Globus pallidus (tissue), 1 donor: ENCODE measurements around the gene PRODH.
"Not testable (repeated sequence)": the region's sequence is repeated elsewhere in the genome, so short reads cannot be mapped to it uniquely, and the experiment has no call there.

Source experiments
- DNase-seq: peaks from one replicate; pipeline ENCODE4 v3.0.0-alpha.2; 2015; ENCODE audit warnings: low spot score

Gene PRODH

DNA sequence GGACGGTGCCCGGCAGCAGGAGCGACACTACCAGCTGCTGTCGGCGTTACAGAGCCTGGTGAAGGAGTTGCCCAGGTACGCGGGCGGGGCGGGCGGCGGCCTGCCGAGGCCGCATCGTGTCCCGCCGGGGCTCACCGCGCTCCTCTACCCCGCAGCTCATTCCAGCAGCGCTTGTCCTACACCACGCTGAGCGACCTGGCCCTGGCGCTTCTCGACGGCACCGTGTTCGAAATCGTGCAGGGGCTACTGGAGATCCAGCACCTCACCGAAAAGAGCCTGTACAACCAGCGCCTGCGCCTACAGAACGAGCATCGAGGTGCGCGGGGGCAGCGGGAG lies 29.7 kb downstream of the PRODH start:
- DNase-seq, result not testable (repeated sequence)

DNA sequence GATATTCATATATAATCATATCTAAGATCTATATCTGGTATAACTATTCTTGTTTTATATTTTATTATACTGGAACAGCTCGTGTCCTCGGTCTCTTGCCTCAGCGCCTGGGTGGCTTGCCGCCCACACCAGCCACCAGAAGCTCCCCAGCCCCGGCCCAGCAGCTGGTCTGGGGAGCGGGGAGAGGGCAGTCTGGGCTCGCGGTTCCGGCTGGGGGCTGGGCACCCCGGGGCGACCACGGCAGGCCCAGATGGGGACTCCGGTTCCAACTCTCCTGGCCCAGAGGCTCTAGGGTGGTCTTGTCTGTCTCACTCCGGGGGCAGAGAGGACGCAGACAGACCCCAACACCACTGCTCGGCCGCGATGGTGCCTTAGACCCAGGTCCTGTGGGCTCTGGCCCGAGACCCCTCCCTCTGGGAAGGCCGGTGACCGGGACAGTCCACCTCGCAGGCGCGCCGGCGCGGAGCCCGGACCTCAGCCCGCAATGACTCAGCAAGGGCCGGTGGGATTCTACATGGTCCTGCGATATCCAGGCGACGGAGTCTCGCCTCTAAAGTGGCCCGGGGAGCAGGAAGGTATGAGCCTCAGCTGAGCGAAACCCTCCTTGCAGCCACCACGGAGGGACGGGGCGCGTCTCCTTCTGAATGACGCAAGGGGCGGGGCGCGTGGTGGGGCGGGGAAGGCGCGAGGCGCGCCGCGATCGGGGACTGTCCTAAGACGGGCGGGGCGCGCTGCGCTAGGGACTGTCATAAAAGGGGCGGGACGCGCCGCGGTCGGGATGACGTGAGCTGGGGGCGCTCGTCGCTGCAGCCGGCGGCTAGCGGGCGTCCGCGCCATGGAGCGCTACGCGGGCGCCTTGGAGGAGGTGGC lies 30.3 kb downstream of the PRODH start, which contains the start of gene DGCR6:
DGCR6 (plus strand) TSS at position 781 of the 870 bp plus-strand sequence; CDS start at position 836, 55 bp downstream.
- DNase-seq, result no peak

DNA sequence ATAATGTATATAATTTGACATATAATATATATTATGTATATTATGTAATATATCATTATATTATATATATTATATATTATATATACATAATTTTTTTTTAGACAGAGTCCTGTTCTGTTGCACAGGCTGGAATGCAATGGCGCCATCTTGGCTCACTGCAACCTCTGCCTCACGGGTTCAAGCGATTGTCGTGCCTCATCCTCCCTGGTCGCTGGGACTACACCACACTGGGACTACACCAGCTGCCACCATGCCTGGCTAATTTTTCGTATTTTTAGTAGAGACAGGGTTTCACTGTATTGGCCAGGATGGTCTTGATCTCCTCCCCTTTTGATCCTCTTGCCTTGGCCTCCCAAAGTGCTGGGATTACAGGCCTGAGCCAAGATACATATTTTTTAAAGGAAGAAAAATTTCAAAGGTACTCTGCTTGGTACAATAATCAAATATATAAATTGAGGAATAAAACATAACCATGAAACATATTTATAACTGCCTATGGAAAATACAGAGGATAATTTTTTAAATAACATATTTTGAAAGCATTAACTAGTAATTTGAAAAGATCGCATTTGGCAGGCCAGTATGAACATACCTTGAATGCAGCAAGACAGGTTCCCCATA lies 39.9 kb downstream of the PRODH start:
- not testable (repeated sequence) for DNase-seq

GRCh38 chr22:18893775-18894174 lies 42.3 kb downstream of the PRODH start:
- DNase-seq, result not testable (repeated sequence)

GRCh38 chr22:18890510-18891192 lies 45.4 kb downstream of the PRODH start:
- not testable (repeated sequence) for DNase-seq

GRCh38 chr22:18888115-18888514 lies 48.0 kb downstream of the PRODH start:
- no peak for DNase-seq

GRCh38 chr22:18884465-18884864 lies 51.6 kb downstream of the PRODH start:
- not testable (repeated sequence) for DNase-seq

DNA sequence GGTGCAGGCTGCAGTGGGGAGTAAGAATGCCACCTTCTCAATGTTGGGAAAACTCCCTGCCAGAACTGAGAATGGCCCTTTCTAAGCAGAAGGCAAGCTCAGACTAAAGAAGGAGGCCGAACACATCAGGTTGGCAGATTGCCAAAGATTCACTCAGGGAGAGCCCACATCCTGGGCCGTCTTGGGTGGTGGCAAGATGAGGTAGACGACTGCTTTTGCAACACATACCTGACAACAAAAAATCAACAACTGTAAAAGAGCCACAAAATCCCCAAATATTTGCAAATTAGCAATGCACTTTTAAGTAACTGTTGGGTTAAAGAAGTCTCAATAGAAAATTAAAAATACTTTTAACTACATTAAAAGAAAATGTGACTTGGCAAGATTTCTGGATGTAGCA lies 54.8 kb downstream of the PRODH start:
- DNase-seq, result not testable (repeated sequence)
